ENCODE data around the gene PTGDR. TPM values are rescaled to one million over a fixed set of nuclear protein-coding genes. Genes with fewer than 3 reads are reported as not detected.

Gene PTGDR
- total RNA-seq, 1 donor from 2014 or later = not detected

- Histone ChIP-seq H3K4me3 (ENCODE audit: insufficient read depth, low read depth, low read length) (no peak overlapping the region), H3K9ac (ENCODE audit: low read length) (no peak overlapping the region), H3K4me1 (ENCODE audit: insufficient read depth, low read length) (no peaks in the 10 kb centered on the region), H3K79me2 (ENCODE audit: insufficient read depth, low read length) (no peaks in the 10 kb centered on the region), H3K4me2 (ENCODE audit: low read length) (no peak overlapping the region), H3K9me3 (ENCODE audit: insufficient read depth, low read depth, low read length) (no peaks in the 10 kb centered on the region), H2AFZ (ENCODE audit: low read depth, low read length) (no peak overlapping the region), H4K20me1 (ENCODE audit: insufficient read depth, low read length) (no peaks in the 10 kb centered on the region), H3K36me3 (ENCODE audit: insufficient read depth, low read length) (no peaks in the 10 kb centered on the region), H3K27ac (ENCODE audit: low read depth, low read length) (no peak overlapping the region), H3K27me3 (ENCODE audit: insufficient read depth, low read length) (no peaks in the 10 kb centered on the region)
- peaks cover 4% of the 10 kb centered on the region for H3K9me3 Mint-ChIP-seq (ENCODE audit: unreplicated experiment)
- no peak overlapping the region for H3K4me3 Mint-ChIP-seq (ENCODE audit: unreplicated experiment)
- H3K4me1 Mint-ChIP-seq (ENCODE audit: low read depth, unreplicated experiment) = no peaks in the 10 kb centered on the region
- H3K36me3 Mint-ChIP-seq (ENCODE audit: low read depth, unreplicated experiment) = no peaks in the 10 kb centered on the region
- no peak for FAIRE-seq
- TF ChIP-seq CTCF (IDR thresholded peaks at IDR 0.05; ENCODE audit: insufficient read depth, low read depth, low read length) (no peak), EZH2 (IDR thresholded peaks at IDR 0.05; ENCODE audit: insufficient read depth, low read length) (no peak)
- H3K27me3 Mint-ChIP-seq (ENCODE audit: low read depth, unreplicated experiment) = no peaks in the 10 kb centered on the region
- DNase-seq (ENCODE audit: low read depth) = no peak
- no peak overlapping the region for H3K27ac Mint-ChIP-seq (ENCODE audit: unreplicated experiment)
These were observed 39.8 kb upstream of the PTGDR start for GRCh38 chr14:52227619-52228222.

GRCh38 chr14:52233693-52234092, 33.8 kb upstream of the PTGDR start:
- Histone ChIP-seq H3K36me3 (ENCODE audit: insufficient read depth, low read length) (no peaks in the 10 kb centered on the region), H2AFZ (ENCODE audit: low read depth, low read length) (no peak overlapping the region), H3K4me3 (ENCODE audit: insufficient read depth, low read depth, low read length) (no peak overlapping the region), H3K27ac (ENCODE audit: low read depth, low read length) (no peak overlapping the region), H3K79me2 (ENCODE audit: insufficient read depth, low read length) (no peaks in the 10 kb centered on the region), H3K4me2 (ENCODE audit: low read length) (no peak overlapping the region), H3K4me1 (ENCODE audit: insufficient read depth, low read length) (no peaks in the 10 kb centered on the region), H3K9ac (ENCODE audit: low read length) (no peak overlapping the region), H4K20me1 (ENCODE audit: insufficient read depth, low read length) (no peaks in the 10 kb centered on the region), H3K27me3 (ENCODE audit: insufficient read depth, low read length) (peaks cover 2% of the 10 kb centered on the region), H3K9me3 (ENCODE audit: insufficient read depth, low read depth, low read length) (no peaks in the 10 kb centered on the region)
- DNase-seq (ENCODE audit: low read depth) = no peak
- H3K4me1 Mint-ChIP-seq (ENCODE audit: low read depth, unreplicated experiment) = no peaks in the 10 kb centered on the region
- no peak for TF ChIP-seq CTCF (IDR thresholded peaks at IDR 0.05; ENCODE audit: insufficient read depth, low read depth, low read length)
- TF ChIP-seq EZH2 (IDR thresholded peaks at IDR 0.05; ENCODE audit: insufficient read depth, low read length) = no peak
- no peak for FAIRE-seq
- H3K36me3 Mint-ChIP-seq (ENCODE audit: low read depth, unreplicated experiment) = no peaks in the 10 kb centered on the region
- H3K27me3 Mint-ChIP-seq (ENCODE audit: low read depth, unreplicated experiment) = peaks cover 9% of the 10 kb centered on the region
- H3K4me3 Mint-ChIP-seq (ENCODE audit: unreplicated experiment) = no peak overlapping the region
- no peak overlapping the region for H3K27ac Mint-ChIP-seq (ENCODE audit: unreplicated experiment)
- peaks cover 4% of the 10 kb centered on the region for H3K9me3 Mint-ChIP-seq (ENCODE audit: unreplicated experiment)

- H4K20me1 ChIP-seq (ENCODE audit: insufficient read depth, low read length) = no peaks in the 10 kb centered on the region
- peaks cover 2% of the 10 kb centered on the region for H3K27me3 ChIP-seq (ENCODE audit: insufficient read depth, low read length)
- no peak overlapping the region for H3K27ac Mint-ChIP-seq (ENCODE audit: unreplicated experiment)
- H3K36me3 ChIP-seq (ENCODE audit: insufficient read depth, low read length) = no peaks in the 10 kb centered on the region
- H2AFZ ChIP-seq (ENCODE audit: low read depth, low read length) = no peak overlapping the region
- no peak for FAIRE-seq
- TF ChIP-seq EZH2 (IDR thresholded peaks at IDR 0.05; ENCODE audit: insufficient read depth, low read length) (no peak), CTCF (IDR thresholded peaks at IDR 0.05; ENCODE audit: insufficient read depth, low read depth, low read length) (no peak)
- H3K4me1 ChIP-seq (ENCODE audit: insufficient read depth, low read length) = no peaks in the 10 kb centered on the region
- no peak overlapping the region for H3K4me2 ChIP-seq (ENCODE audit: low read length)
- no peaks in the 10 kb centered on the region for H3K4me1 Mint-ChIP-seq (ENCODE audit: low read depth, unreplicated experiment)
- DNase-seq (ENCODE audit: low read depth) = no peak
- no peaks in the 10 kb centered on the region for H3K79me2 ChIP-seq (ENCODE audit: insufficient read depth, low read length)
- H3K27me3 Mint-ChIP-seq (ENCODE audit: low read depth, unreplicated experiment) = peaks cover 9% of the 10 kb centered on the region
- no peaks in the 10 kb centered on the region for H3K36me3 Mint-ChIP-seq (ENCODE audit: low read depth, unreplicated experiment)
- H3K4me3 Mint-ChIP-seq (ENCODE audit: unreplicated experiment) = no peak overlapping the region
- H3K9me3 ChIP-seq (ENCODE audit: insufficient read depth, low read depth, low read length) = no peaks in the 10 kb centered on the region
- no peak overlapping the region for H3K27ac ChIP-seq (ENCODE audit: low read depth, low read length)
- no peak overlapping the region for H3K4me3 ChIP-seq (ENCODE audit: insufficient read depth, low read depth, low read length)
- no peak overlapping the region for H3K9ac ChIP-seq (ENCODE audit: low read length)
- peaks cover 2% of the 10 kb centered on the region for H3K9me3 Mint-ChIP-seq (ENCODE audit: unreplicated experiment)
These were observed 32.1 kb upstream of the PTGDR start for GRCh38 chr14:52235434-52235833.
